Measurements from ENCODE around the gene ABTB1. TPM values are rescaled to one million over a fixed set of nuclear protein-coding genes. Genes with fewer than 3 reads are reported as not detected.

Gene ABTB1
- total and polyA plus RNA-seq, 2 experiments from 2014 or later, result 3.7 to 5.7 TPM

DNA sequence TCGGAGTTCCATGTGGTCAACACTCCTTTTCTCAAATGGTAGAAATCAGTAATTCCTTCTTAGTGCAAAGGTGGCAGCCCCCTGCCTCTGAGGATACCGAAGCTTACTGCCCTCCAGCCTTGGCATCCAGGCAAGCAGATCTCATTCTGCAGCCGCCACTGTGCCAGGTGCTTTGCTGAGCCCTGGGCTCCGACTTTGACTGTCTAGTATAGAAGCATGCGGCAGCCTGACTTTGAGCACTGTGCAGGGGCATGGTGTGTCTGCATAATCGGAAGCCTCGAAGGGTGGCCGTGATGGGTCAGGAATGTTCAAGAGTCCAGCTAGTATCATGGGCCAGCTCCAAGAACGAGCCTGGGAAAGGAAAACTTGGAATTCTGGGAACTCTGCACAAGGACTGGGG is 39.7 kb downstream of the ABTB1 start:
- Histone ChIP-seq H3K4me3 (no peak overlapping the region), H3K79me2 (replicated peaks; ENCODE audit: insufficient read depth) (no peaks in the 10 kb centered on the region), H3K4me2 (no peak overlapping the region), H3K9me2 (ENCODE audit: insufficient read depth) (no peaks in the 10 kb centered on the region), H3F3A (replicated peaks; ENCODE audit: low read depth) (no peaks in the 10 kb centered on the region), H2AFZ (peak overlapping the region; percentile 56; the same call in 1 of the 2 replicates), H3K36me3 (ENCODE audit: insufficient read depth) (no peaks in the 10 kb centered on the region), H3K27ac (ENCODE audit: low read depth) (no peak overlapping the region), H3K4me1 (ENCODE audit: insufficient read depth) (peaks cover 7% of the 10 kb centered on the region), H3K27me3 (ENCODE audit: insufficient read depth) (no peaks in the 10 kb centered on the region), H4K20me1 (replicated peaks; ENCODE audit: insufficient read depth) (no peaks in the 10 kb centered on the region)
- H3K27ac Mint-ChIP-seq, result no peak overlapping the region
- H3K4me3 Mint-ChIP-seq, result no peak overlapping the region
- no peak for DNase-seq (ENCODE audit: low spot score)
- no peak for TF ChIP-seq NANOG (IDR thresholded peaks at IDR 0.05; ENCODE audit: borderline replicate concordance)
- no peak for ATAC-seq
- H3K4me1 Mint-ChIP-seq, result peaks cover 34% of the 10 kb centered on the region
- no peaks in the 10 kb centered on the region for H3K9me3 Mint-ChIP-seq
- no peaks in the 10 kb centered on the region for H3K36me3 Mint-ChIP-seq (ENCODE audit: low read depth)
- peaks cover 10% of the 10 kb centered on the region for H3K27me3 Mint-ChIP-seq (ENCODE audit: insufficient read depth, low read depth, poor library complexity)

DNA sequence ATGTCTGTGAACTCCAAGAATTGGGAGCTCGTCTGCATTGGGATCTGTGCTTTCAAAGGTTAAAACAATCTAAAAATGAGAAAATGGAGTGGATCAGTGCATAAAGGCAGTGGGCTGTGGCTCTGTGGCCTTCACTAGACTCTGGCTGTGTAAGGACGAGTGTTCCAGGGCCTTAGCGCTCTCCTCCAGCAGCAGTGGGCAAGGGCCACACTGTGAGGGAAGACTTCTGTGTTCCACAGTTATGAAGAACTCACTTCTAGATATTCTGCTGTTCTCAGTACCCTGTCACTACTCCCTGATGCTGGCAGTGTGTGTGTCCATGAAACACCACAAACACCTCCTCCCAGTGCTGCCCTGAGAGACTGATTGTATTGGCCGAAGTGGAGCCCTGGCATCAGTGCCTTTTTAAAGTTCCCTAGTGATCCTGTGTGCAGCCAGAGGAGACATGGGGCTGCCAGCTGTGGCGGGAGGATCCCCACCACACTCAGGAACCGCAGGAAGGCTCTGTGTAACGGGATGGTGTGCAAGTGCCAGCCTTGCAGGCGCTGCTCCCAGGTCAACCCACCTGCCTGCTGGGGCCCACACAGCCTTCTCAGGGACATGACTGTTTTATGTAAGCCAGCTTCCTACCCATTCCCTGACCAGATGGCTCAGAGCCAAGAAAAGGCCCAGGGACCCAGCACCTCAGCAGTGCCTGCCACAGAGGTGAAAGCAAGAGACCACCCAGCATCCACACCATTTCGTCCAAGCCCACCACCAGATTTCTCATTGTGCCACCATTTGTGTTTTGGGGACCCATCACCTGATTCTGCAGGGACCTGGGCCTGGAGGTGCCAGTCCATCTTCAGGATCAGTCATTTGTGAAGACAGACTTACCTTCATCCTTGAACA is 40.4 kb downstream of the ABTB1 start:
- H3K9me2 ChIP-seq (ENCODE audit: insufficient read depth), result no peaks in the 10 kb centered on the region
- Mint-ChIP-seq H3K27ac (no peak overlapping the region), H3K36me3 (ENCODE audit: low read depth) (no peaks in the 10 kb centered on the region), H3K27me3 (ENCODE audit: insufficient read depth, low read depth, poor library complexity) (peaks cover 10% of the 10 kb centered on the region), H3K4me3 (no peak overlapping the region), H3K9me3 (no peaks in the 10 kb centered on the region), H3K4me1 (peaks cover 30% of the 10 kb centered on the region)
- ATAC-seq (no peak), DNase-seq (ENCODE audit: low spot score) (no peak)
- no peaks in the 10 kb centered on the region for H3K27me3 ChIP-seq (ENCODE audit: insufficient read depth)
- no peaks in the 10 kb centered on the region for H4K20me1 ChIP-seq (replicated peaks; ENCODE audit: insufficient read depth)
- no peaks in the 10 kb centered on the region for H3F3A ChIP-seq (replicated peaks; ENCODE audit: low read depth)
- H3K4me1 ChIP-seq (ENCODE audit: insufficient read depth), result peaks cover under 1% of the 10 kb centered on the region
- H3K27ac ChIP-seq (ENCODE audit: low read depth), result no peak overlapping the region
- no peak overlapping the region for H3K4me2 ChIP-seq
- H3K4me3 ChIP-seq, result no peak overlapping the region
- H3K36me3 ChIP-seq (ENCODE audit: insufficient read depth), result no peaks in the 10 kb centered on the region
- no peaks in the 10 kb centered on the region for H3K79me2 ChIP-seq (replicated peaks; ENCODE audit: insufficient read depth)
- peak overlapping the region; percentile 95 for H2AFZ ChIP-seq
- TF ChIP-seq, protein P1, sequence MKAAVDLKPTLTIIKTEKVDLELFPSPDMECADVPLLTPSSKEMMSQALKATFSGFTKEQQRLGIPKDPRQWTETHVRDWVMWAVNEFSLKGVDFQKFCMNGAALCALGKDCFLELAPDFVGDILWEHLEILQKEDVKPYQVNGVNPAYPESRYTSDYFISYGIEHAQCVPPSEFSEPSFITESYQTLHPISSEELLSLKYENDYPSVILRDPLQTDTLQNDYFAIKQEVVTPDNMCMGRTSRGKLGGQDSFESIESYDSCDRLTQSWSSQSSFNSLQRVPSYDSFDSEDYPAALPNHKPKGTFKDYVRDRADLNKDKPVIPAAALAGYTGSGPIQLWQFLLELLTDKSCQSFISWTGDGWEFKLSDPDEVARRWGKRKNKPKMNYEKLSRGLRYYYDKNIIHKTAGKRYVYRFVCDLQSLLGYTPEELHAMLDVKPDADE (IDR thresholded peaks at IDR 0.05), result no peak
- TF ChIP-seq EZH2 (IDR thresholded peaks at IDR 0.05; ENCODE audit: low read depth, unreplicated experiment), result no peak
- no peak for TF ChIP-seq STAT1 (IDR thresholded peaks at IDR 0.05; ENCODE audit: unreplicated experiment)
- TF ChIP-seq, protein P2, sequence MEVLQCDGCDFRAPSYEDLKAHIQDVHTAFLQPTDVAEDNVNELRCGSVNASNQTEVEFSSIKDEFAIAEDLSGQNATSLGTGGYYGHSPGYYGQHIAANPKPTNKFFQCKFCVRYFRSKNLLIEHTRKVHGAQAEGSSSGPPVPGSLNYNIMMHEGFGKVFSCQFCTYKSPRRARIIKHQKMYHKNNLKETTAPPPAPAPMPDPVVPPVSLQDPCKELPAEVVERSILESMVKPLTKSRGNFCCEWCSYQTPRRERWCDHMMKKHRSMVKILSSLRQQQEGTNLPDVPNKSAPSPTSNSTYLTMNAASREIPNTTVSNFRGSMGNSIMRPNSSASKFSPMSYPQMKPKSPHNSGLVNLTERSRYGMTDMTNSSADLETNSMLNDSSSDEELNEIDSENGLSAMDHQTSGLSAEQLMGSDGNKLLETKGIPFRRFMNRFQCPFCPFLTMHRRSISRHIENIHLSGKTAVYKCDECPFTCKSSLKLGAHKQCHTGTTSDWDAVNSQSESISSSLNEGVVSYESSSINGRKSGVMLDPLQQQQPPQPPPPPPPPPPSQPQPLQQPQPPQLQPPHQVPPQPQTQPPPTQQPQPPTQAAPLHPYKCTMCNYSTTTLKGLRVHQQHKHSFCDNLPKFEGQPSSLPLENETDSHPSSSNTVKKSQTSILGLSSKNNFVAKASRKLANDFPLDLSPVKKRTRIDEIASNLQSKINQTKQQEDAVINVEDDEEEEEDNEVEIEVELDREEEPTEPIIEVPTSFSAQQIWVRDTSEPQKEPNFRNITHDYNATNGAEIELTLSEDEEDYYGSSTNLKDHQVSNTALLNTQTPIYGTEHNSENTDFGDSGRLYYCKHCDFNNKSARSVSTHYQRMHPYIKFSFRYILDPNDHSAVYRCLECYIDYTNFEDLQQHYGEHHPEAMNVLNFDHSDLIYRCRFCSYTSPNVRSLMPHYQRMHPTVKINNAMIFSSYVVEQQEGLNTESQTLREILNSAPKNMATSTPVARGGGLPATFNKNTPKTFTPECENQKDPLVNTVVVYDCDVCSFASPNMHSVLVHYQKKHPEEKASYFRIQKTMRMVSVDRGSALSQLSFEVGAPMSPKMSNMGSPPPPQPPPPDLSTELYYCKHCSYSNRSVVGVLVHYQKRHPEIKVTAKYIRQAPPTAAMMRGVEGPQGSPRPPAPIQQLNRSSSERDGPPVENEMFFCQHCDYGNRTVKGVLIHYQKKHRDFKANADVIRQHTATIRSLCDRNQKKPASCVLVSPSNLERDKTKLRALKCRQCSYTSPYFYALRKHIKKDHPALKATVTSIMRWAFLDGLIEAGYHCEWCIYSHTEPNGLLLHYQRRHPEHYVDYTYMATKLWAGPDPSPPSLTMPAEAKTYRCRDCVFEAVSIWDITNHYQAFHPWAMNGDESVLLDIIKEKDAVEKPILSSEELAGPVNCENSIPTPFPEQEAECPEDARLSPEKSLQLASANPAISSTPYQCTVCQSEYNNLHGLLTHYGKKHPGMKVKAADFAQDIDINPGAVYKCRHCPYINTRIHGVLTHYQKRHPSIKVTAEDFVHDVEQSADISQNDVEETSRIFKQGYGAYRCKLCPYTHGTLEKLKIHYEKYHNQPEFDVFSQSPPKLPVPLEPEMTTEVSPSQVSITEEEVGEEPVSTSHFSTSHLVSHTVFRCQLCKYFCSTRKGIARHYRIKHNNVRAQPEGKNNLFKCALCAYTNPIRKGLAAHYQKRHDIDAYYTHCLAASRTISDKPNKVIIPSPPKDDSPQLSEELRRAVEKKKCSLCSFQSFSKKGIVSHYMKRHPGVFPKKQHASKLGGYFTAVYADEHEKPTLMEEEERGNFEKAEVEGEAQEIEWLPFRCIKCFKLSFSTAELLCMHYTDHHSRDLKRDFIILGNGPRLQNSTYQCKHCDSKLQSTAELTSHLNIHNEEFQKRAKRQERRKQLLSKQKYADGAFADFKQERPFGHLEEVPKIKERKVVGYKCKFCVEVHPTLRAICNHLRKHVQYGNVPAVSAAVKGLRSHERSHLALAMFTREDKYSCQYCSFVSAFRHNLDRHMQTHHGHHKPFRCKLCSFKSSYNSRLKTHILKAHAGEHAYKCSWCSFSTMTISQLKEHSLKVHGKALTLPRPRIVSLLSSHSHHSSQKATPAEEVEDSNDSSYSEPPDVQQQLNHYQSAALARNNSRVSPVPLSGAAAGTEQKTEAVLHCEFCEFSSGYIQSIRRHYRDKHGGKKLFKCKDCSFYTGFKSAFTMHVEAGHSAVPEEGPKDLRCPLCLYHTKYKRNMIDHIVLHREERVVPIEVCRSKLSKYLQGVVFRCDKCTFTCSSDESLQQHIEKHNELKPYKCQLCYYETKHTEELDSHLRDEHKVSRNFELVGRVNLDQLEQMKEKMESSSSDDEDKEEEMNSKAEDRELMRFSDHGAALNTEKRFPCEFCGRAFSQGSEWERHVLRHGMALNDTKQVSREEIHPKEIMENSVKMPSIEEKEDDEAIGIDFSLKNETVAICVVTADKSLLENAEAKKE (CRISPR knock-in tag; IDR thresholded peaks at IDR 0.05), result no peak
- TF ChIP-seq NANOG (IDR thresholded peaks at IDR 0.05; ENCODE audit: borderline replicate concordance), result no peak
- no peak for TF ChIP-seq POLR2AphosphoS5 (IDR thresholded peaks at IDR 0.05; ENCODE audit: low read depth)
- TF ChIP-seq CREB1 (CRISPR knock-in tag; IDR thresholded peaks at IDR 0.05; ENCODE audit: low read depth), result no peak
- TF ChIP-seq ZNF114 (CRISPR knock-in tag; IDR thresholded peaks at IDR 0.05), result no peak
- no peak for TF ChIP-seq EZH2phosphoT487 (IDR thresholded peaks at IDR 0.05; ENCODE audit: unreplicated experiment)
- no peak for TF ChIP-seq JUNB (IDR thresholded peaks at IDR 0.05; ENCODE audit: unreplicated experiment)
